GM21367 (cell line): ENCODE data around the gene ACTR1A.
"Not testable (repeated sequence)": the region's sequence is repeated elsewhere in the genome, so short reads cannot be mapped to it uniquely, and the experiment has no call there.

ENCODE experiments used
- ATAC-seq: cut with Tn5 transposase; IDR thresholded peaks from one replicate; pipeline ENCODE4 v1.9.1; 2021; ENCODE audit not compliant: unreplicated experiment

ACTR1A gene

GRCh38 chr10:102502337-102503151 lies at the start of gene ACTR1A:
Gene ACTR1A (minus strand): TSS chr10:102502712. CDS start chr10:102502647, 65 bp downstream.
- ATAC-seq = peak; percentile 40

DNA sequence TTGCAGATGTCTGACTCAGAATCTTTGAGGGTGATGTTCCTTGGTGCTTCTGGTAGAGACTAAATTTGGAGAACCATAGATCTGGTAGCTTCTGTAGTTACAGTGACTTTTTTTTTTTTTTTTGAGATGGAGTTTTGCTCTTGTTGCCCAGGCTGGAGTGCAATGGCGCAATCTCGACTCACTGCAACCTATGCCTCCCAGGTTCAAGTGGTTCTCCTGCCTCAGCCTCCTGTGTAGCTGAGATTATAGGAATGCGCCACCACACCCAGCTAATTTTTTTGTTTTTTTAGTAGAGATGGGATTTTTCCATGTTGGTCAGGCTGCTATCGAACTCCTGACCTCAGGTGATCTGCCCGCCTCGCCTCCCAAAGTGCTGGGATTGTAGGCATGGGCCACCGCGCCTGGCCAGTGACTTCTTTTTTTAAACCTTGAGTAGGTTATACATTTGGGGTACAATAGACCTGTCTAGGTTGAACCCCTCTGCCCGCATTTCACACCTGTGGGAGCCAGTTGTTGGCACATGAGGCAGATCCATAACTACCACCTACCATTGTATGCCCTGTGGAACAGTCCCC lies 48.2 kb upstream of the ACTR1A start:
- ATAC-seq = no peak

DNA sequence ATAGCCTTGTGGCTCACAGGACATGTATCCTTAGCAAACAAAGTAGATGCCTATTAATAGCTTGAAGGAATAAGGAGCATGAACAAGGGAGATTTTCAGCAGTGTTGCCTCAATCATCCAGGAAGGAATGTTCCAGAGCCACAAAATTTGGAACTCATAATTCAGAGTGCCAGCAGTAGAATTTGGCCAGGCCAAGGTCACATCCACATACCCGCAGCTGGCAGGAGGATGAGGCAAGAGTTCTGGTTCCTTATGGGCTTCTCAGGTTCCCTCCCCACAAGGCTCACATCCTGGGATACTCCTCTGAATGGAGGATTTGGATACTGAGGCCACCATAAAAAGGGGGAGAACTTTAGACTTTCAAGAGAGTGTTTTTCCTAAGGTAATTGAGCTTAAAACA lies 47.0 kb upstream of the ACTR1A start:
- no peak for ATAC-seq

DNA sequence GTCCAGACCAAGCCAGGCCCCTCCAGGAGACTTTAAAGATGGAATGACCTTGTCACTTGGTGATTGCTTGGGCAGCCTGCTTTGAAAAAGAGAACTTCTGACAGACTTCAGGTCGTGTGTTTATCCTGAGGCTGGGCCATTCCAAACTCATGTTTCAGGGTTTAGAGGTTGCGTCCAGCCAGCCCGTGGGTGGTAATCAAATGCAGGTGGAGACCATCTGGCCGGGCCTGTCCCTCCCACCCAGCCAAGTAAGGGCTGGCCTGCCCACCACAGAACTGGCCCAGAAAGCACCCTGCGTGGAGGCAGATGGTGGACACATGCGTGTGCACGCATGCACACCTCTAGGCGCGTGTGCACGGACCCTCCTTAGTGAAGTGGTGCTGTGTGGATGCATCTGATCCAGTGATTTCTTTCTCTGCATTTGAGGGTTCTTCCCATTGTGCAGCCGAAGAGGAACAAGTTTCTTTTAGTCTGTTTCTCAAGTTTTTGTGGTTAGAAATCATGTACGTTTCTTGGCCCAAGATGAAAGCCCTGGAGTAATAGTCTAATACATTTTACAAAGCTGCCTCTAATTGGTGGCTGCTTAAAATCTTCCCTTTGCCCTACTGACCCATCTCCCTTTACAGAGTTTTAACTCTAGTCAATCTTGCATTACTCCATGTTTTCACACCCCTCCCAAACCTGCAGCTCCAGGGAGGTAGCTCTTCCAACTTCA lies 44.3 kb upstream of the ACTR1A start:
- no peak for ATAC-seq

DNA sequence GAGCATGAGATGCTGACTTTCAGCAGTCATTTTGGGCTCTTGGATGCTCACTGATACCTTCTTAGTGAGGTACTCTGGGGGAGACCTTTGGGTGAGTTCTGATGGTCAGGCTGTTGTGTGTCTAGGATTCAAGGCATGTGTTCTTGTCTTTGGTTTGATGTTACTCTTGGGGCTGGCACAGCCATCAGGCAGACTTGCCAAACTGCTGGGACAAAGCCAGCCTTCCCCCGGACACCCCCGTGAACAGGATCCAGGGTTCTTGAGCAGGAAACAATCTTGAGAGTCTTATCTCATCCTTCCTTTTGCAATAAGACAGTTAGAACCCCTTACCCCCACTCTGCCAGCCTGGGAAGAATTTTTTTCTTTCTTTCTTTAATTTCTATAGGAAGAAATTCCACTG lies 43.5 kb upstream of the ACTR1A start:
- no peak for ATAC-seq

DNA sequence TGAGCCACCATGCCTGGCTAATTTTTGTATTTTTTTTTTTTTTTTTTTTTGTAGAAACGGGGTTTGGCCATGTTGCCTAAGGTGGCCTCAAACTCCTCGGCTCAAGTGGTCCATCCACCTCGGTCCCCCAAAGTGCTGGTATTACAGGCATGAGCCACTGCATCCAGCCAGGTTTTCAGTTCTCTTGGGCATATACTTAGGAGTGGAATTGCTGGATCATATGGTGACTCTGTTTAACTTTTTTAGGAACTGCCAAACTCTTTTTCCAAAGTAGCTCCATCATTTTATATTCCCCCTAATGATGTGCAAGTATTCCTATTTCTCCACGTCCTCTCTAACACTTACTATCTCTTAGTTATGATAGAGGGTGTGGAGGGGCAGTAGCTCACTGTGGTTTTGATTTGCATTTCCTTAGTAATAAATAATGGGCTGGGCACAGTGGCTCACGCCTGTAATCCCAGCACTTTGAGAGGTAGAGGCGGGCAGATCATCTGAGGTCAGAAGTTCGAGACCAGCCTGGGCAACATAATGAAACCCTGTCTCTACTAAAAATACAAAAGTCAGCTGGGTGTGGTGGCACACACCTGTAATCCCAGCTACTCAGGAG lies 42.9 kb upstream of the ACTR1A start:
- no peak for ATAC-seq

DNA sequence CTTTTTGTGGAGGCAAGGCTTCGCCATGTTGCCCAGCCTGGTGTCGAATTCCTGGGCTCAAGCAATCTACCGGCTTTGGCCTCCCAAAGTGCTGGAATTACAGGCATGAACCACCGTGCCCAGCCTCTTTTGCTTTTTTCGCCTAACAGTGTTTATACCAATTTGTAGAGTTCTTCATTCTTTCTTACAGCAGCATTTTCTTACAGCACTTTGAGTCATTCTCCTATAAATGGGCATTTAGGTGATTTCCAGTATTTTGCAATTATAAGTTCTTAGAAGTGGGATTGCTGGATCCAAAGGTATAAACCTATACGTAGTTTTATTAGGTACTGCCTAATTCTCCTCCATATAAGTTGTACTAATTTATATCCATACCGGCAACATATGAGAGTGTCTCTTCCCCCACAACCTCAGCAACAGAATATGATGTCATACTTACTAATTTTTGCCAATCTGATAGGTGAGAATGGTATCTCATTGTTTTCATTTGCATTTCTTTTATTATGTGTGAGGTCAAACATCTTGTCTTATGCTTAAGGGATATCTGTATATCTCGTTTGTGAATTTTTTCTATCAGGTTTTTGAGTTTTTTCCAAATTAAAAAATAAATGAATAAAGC lies 40.4 kb upstream of the ACTR1A start:
- ATAC-seq = no peak

GRCh38 chr10:102540023-102540422 lies 37.5 kb upstream of the ACTR1A start:
- ATAC-seq = peak; percentile 55

DNA sequence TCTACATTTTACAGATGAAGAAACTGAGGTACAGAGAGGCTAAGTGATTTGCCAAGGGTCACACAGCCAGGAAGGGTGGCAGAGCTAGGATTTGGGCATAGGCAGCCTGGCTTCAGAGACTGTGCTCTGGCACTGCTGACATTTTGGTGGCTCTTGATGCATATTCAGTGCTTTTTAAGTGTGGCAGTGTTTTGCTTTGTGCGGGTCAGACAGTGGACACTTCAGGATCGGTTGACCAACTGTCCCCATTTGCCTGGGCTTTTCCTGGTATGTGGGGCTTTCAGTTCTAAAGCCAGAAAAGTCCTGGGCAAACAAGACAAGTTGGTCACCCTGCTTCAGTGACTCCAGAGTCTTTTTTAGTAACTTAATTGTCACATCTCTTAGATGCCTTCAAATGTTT lies 36.3 kb upstream of the ACTR1A start:
- ATAC-seq = no peak

DNA sequence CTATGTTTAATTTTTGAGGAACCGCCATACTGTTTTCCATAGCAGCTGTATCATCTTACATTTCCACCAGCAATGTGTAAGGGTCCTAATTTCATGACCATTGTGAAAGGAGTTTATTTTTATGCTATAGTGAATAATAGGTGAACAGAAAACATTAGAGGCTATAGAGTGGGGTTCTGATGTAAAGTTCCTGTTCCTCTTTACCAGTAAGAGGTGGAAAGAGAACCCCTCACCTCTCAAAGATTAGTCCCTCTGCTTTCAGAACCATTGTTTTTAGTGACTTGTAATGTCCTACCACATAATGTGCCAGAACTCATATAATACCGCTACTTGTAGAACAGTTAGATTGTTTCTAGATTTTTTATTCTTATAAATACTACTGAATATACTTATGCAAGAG lies 35.4 kb upstream of the ACTR1A start:
- ATAC-seq = no peak

- no peak for ATAC-seq
These were observed 34.9 kb upstream of the ACTR1A start for GRCh38 chr10:102537367-102537766.

DNA sequence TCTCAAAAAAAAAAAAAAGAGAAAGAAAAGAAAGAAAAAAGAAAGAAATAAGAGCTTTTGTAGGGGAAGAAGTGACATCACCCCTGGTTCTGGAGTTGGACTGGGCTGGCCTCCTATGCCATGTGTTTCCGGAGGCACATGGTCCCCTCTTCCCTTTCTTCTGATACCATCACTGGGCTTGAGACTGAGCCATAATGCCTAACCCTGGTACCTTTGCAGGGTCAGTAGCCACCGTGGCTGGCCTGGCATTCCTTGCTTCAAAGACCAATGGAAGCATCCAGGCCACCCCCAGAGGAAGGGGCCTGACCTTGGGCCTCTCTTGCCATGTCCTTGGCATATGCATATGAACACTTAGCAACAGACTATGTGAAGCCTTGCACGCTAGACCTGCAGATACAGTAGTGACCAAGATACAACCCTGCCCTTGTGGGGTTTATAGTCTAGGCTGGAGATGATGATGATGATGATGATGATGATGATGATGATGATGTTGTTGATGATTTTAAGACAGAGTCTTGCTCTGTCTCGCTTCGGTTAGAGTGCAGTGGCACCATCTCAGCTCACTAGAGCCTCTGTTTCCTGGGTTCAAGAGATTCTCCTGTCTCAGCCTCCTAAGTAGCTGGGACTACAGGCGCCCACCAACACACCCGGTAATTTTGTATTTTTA lies 33.1 kb upstream of the ACTR1A start:
- ATAC-seq = no peak

GRCh38 chr10:102534966-102535365 lies 32.5 kb upstream of the ACTR1A start:
- ATAC-seq = not testable (repeated sequence)

- no peak for ATAC-seq
These were observed 31.8 kb upstream of the ACTR1A start for GRCh38 chr10:102534333-102534732.

GRCh38 chr10:102527546-102527945 lies 25.0 kb upstream of the ACTR1A start:
- no peak for ATAC-seq

- ATAC-seq = no peak
These were observed 22.2 kb upstream of the ACTR1A start for GRCh38 chr10:102524746-102525145.

GRCh38 chr10:102523250-102524029 lies 20.9 kb upstream of the ACTR1A start:
- ATAC-seq = no peak

- no peak for ATAC-seq
These were observed 20.4 kb upstream of the ACTR1A start for GRCh38 chr10:102522874-102523249.

GRCh38 chr10:102519246-102519825 lies 16.8 kb upstream of the ACTR1A start:
- no peak for ATAC-seq

- no peak for ATAC-seq
These were observed 15.0 kb upstream of the ACTR1A start for GRCh38 chr10:102517553-102517952.
